OCI-LY3 (cell line): ENCODE data around the gene PODXL.

ENCODE experiments used
- H2AFZ ChIP-seq: fragments of 200-600, 300-600 bp; shearing (Covaris generic); 2 replicates; pipeline ENCODE4 v1.6.0; 2014; ENCODE audit warnings: antibody characterized with exemption, low read depth, low read length
- H3K27ac ChIP-seq: fragments of 200-600, 300-600 bp; sonication (generic); 2 replicates; pipeline ENCODE4 v1.5.1; 2014; ENCODE audit warnings: mild to moderate bottlenecking, low read length, moderate library complexity, mixed read lengths
- H3K27me3 ChIP-seq: fragments of 200-600, 300-600 bp; sonication (generic); 2 replicates; pipeline ENCODE4 v1.6.1; 2014; ENCODE audit warnings: low read depth, low read length, mixed read lengths
- H3K36me3 ChIP-seq: fragments of 200-600, 300-600 bp; sonication (generic); replicated peaks from 2 replicates; pipeline ENCODE3; 2014; ENCODE audit warnings: low read depth, low read length, mixed read lengths
- H3K4me1 ChIP-seq: fragments of 300-600, 200-600 bp; sonication (generic); 2 replicates; pipeline ENCODE4 v1.6.1; 2014; ENCODE audit warnings: low read length, mixed read lengths
- H3K4me2 ChIP-seq: fragments of 200-600, 300-600 bp; sonication (generic); 2 replicates; pipeline ENCODE4 v1.6.1; 2014; ENCODE audit warnings: low read length, mixed read lengths
- H3K4me3 ChIP-seq: fragments of 300-600, 200-600 bp; sonication (generic); 2 replicates; pipeline ENCODE4 v1.5.1; 2014; ENCODE audit warnings: antibody characterized with exemption, mild to moderate bottlenecking, low read length, moderate library complexity
- H3K79me2 ChIP-seq: fragments of 300-600, 200-600 bp; shearing (Covaris generic); 2 replicates; pipeline ENCODE4 v1.6.1; 2014; ENCODE audit warnings: mild to moderate bottlenecking, low read length, mixed read lengths
- H3K9ac ChIP-seq: fragments of 300-600, 200-600 bp; shearing (Covaris generic); 2 replicates; pipeline ENCODE4 v1.6.0; 2014; ENCODE audit warnings: mild to moderate bottlenecking, low read length, moderate library complexity
- H3K9me3 ChIP-seq: fragments of 200-600, 300-600 bp; shearing (Covaris generic); 2 replicates; pipeline ENCODE4 v1.6.1; 2014; ENCODE audit warnings: low read length, mixed read lengths; ENCODE audit not compliant: insufficient read depth
- H4K20me1 ChIP-seq: fragments of 200-600, 300-600 bp; sonication (generic); 2 replicates; pipeline ENCODE4 v1.6.1; 2016; ENCODE audit warnings: low read length, mixed read lengths; ENCODE audit not compliant: insufficient read depth
- CTCF ChIP-seq: fragments of 200-600, 300-600 bp; sonication (generic); IDR thresholded peaks from 2 replicates; pipeline ENCODE4 v1.5.1; 2014; ENCODE audit warnings: antibody characterized with exemption, low read length, low read depth
- EZH2phosphoT487 ChIP-seq: fragments of 200-600 bp; shearing (Covaris generic); IDR thresholded peaks from 2 replicates; pipeline ENCODE4 v1.6.1; 2018; ENCODE audit warnings: antibody characterized with exemption, mixed run types, low read depth

PODXL gene

DNA sequence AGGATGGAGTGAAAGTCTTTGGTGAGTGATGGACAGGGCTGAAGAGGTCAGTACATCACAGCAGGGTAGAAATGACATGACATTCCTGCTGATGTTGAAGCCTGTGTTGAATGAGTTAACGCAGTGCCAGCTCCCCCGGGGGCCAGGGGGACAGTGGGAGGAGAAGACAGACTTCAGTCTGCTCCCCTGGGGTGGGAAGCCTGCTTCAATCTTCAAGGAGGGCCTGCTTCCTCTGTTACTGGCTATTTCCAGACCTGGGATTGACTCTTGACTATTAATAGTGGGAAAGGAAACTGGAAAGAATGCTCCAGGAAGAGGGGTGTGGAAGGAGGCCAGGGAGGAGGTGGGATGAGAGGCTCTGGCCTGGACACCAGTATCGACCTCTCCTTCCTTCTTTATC is 27.2 kb downstream of the PODXL start:
- no peak overlapping the region for H3K9ac ChIP-seq
- H3K27ac ChIP-seq: no peak overlapping the region
- no peaks in the 10 kb centered on the region for H3K27me3 ChIP-seq
- H3K9me3 ChIP-seq: no peaks in the 10 kb centered on the region
- TF ChIP-seq EZH2phosphoT487: no peak
- H3K4me3 ChIP-seq: no peak overlapping the region
- peaks cover 20% of the 10 kb centered on the region for H3K4me1 ChIP-seq
- no peaks in the 10 kb centered on the region for H4K20me1 ChIP-seq
- no peaks in the 10 kb centered on the region for H3K79me2 ChIP-seq
- no peak overlapping the region for H3K4me2 ChIP-seq
- H2AFZ ChIP-seq: no peak overlapping the region
- no peaks in the 10 kb centered on the region for H3K36me3 ChIP-seq

DNA sequence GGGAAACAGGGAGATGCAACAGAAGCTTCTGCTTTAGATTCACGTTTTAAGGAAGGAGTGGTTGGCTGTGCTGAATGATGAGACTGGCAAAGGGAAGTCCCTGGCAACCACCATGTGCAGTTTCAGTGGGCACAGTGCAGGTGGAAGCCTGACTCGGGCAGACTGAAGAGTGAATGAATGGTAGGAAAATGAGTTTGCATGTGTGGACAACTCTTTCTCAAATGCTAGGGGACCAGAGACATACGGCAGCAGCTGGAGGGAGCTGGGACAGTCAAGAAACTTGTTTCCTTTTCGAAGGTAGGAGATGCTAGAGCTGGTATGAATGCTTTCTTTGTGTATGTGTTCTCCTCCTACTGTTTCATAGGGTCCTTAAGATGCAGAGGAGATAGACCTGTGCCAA is 29.0 kb downstream of the PODXL start:
- peak overlapping the region; percentile 52 for H3K27ac ChIP-seq

GRCh38 chr7:131525820-131526219 is 30.6 kb downstream of the PODXL start:
- no peak overlapping the region for H2AFZ ChIP-seq
- TF ChIP-seq CTCF (no peak), EZH2phosphoT487 (no peak)
- no peaks in the 10 kb centered on the region for H3K79me2 ChIP-seq
- no peaks in the 10 kb centered on the region for H3K9me3 ChIP-seq
- no peak overlapping the region for H3K27ac ChIP-seq
- peaks cover 26% of the 10 kb centered on the region for H3K4me1 ChIP-seq
- no peak overlapping the region for H3K4me2 ChIP-seq
- H3K27me3 ChIP-seq: no peaks in the 10 kb centered on the region
- H3K36me3 ChIP-seq: no peaks in the 10 kb centered on the region
- no peak overlapping the region for H3K9ac ChIP-seq
- H4K20me1 ChIP-seq: no peaks in the 10 kb centered on the region
- no peak overlapping the region for H3K4me3 ChIP-seq

More for the DNA sequence above, 29.0 kb downstream of the PODXL start:
- Histone ChIP-seq H3K4me2 (peak overlapping the region; percentile 69), H4K20me1 (no peaks in the 10 kb centered on the region), H3K4me3 (peak overlapping the region; percentile 41), H3K4me1 (peaks cover 25% of the 10 kb centered on the region), H3K9ac (peak overlapping the region; percentile 17; the same call in 1 of the 2 replicates), H3K36me3 (no peaks in the 10 kb centered on the region), H3K9me3 (no peaks in the 10 kb centered on the region), H2AFZ (peak overlapping the region; percentile 32; the same call in 1 of the 2 replicates), H3K27me3 (no peaks in the 10 kb centered on the region), H3K79me2 (no peaks in the 10 kb centered on the region)
- TF ChIP-seq EZH2phosphoT487 (no peak), CTCF (no peak)

DNA sequence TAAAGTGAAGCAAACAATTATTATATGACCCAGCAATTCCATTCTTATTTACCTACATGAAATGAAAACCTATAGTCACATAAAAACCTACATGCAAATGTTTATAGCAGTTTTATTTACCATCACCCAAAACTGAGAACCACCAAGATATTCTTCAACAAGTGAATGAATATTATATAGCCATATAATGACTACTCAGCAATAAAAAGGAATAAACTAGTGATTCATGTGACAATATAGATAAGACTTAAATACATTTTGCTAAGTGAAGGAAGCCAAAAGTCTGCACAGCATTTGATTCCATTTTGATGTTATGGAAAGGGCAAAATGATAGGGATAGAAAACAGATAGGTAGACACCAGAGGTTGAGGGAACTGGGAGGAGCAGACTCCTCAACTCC is 31.7 kb downstream of the PODXL start:
- TF ChIP-seq EZH2phosphoT487 (no peak), CTCF (no peak)
- Histone ChIP-seq H3K27me3 (no peaks in the 10 kb centered on the region), H3K36me3 (no peaks in the 10 kb centered on the region), H3K4me3 (no peak overlapping the region), H3K4me1 (peaks cover 26% of the 10 kb centered on the region), H3K9me3 (no peaks in the 10 kb centered on the region), H3K4me2 (no peak overlapping the region), H4K20me1 (no peaks in the 10 kb centered on the region), H2AFZ (no peak overlapping the region), H3K27ac (no peak overlapping the region), H3K79me2 (no peaks in the 10 kb centered on the region), H3K9ac (no peak overlapping the region)

DNA sequence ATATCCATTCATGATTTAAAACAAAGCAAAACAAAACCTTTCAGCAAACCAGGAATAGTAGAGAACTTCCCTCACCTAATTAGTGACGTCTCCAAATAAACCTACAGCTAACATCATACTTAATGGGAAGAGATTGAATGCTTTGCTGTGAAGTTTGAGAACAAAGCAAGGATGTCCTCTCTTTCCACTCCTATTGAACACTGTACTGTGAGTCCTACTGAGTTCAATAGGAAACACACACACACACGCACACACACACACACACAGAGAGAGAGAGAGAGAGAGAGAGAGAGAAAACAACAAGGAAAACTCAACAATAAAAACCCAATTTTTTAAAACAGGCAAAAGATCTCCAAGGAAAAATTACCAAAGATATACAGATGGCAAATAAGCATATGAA is 32.3 kb downstream of the PODXL start:
- Histone ChIP-seq H3K79me2 (no peaks in the 10 kb centered on the region), H2AFZ (no peak overlapping the region), H3K9ac (no peak overlapping the region), H3K9me3 (no peaks in the 10 kb centered on the region), H3K4me1 (peaks cover 26% of the 10 kb centered on the region), H3K4me3 (no peak overlapping the region), H3K36me3 (no peaks in the 10 kb centered on the region), H3K27me3 (no peaks in the 10 kb centered on the region), H4K20me1 (no peaks in the 10 kb centered on the region), H3K4me2 (no peak overlapping the region), H3K27ac (no peak overlapping the region)
- TF ChIP-seq EZH2phosphoT487 (no peak), CTCF (no peak)
